PC-9 (cell line): Measurements from ENCODE around the gene SRGAP3. TPM values are rescaled to one million over a fixed set of nuclear protein-coding genes. Genes with fewer than 3 reads are reported as not detected.

Experiments
- BruUV-seq: library from RNA; stranded (reverse); fragments of 400-500 nt; replicated peaks from 2 replicates; lab custom pipeline; 2021; lab: Mats Ljungman, UMichigan
- CTCF ChIA-PET: fragments of 300-600 bp; sonication (Branson Sonifier 250); formaldehyde crosslinking; loops from one replicate; lab custom pipeline; 2022; ENCODE audit warnings: antibody characterized with exemption; lab: Charles Lee
- POLR2A ChIA-PET: fragments of 300-600 bp; sonication (Branson Sonifier 250); formaldehyde crosslinking; loops from one replicate; lab custom pipeline; 2022; ENCODE audit warnings: antibody characterized with exemption; ENCODE audit not compliant: unreplicated experiment; lab: Charles Lee
- DNase-seq, 2 experiments: peaks; one replicate each; pipeline versions ENCODE4 v3.0.0 to v3.0.0-alpha.2; 2015 to 2022; ENCODE audit warnings: mixed read lengths in 1 of 2
- H2AFZ ChIP-seq: fragments of 200-600 bp; sonication (generic); 2 replicates; pipeline ENCODE4 v1.8.1; 2017; ENCODE audit warnings: antibody characterized with exemption
- H3F3A ChIP-seq: fragments of 200-600 bp; sonication (generic); 2 replicates; pipeline ENCODE4 v1.8.1; 2017; ENCODE audit warnings: antibody characterized with exemption, mild to moderate bottlenecking, low read depth; ENCODE audit not compliant: insufficient read depth
- H3K27ac ChIP-seq: fragments of 200-600 bp; sonication (generic); 2 replicates; pipeline ENCODE4 v1.6.1; 2016; ENCODE audit warnings: mixed run types
- H3K27me3 ChIP-seq: fragments of 200-600 bp; sonication (generic); 2 replicates; pipeline ENCODE4 v1.6.1; 2016; ENCODE audit warnings: low read depth, mixed run types; ENCODE audit not compliant: insufficient read depth
- H3K36me3 ChIP-seq: fragments of 200-600 bp; sonication (generic); 2 replicates; pipeline ENCODE4 v1.6.1; 2016; ENCODE audit warnings: low read depth, mixed run types
- H3K4me1 ChIP-seq: fragments of 200-600 bp; sonication (generic); replicated peaks from 2 replicates; pipeline ENCODE4 v1.6.1; 2016; ENCODE audit warnings: mixed run types; ENCODE audit not compliant: insufficient read depth
- H3K4me2 ChIP-seq: fragments of 200-600 bp; sonication (generic); 2 replicates; pipeline ENCODE4 v1.6.1; 2017; ENCODE audit warnings: mixed run types
- H3K4me3 ChIP-seq: fragments of 200-600 bp; sonication (generic); 2 replicates; pipeline ENCODE4 v1.6.1; 2016; ENCODE audit warnings: mixed run types
- H3K79me2 ChIP-seq: fragments of 200-600 bp; sonication (generic); 2 replicates; pipeline ENCODE4 v1.6.1; 2017; ENCODE audit warnings: low read depth, mixed run types
- H3K9me2 ChIP-seq: fragments of 200-600 bp; sonication (generic); 2 replicates; pipeline ENCODE4 v1.8.1; 2017; ENCODE audit warnings: mild to moderate bottlenecking; ENCODE audit not compliant: insufficient read depth
- H3K9me3 ChIP-seq: fragments of 200-600 bp; sonication (generic); 2 replicates; pipeline ENCODE4 v1.8.1; 2016; ENCODE audit warnings: low read depth; ENCODE audit not compliant: insufficient read depth
- H4K20me1 ChIP-seq: fragments of 200-600 bp; sonication (generic); 2 replicates; pipeline ENCODE4 v1.8.1; 2017; ENCODE audit not compliant: insufficient read depth
- EZH2 ChIP-seq: fragments of 200-600 bp; sonication (generic); IDR thresholded peaks from 2 replicates; pipeline ENCODE4 v1.8.0; 2017; ENCODE audit warnings: antibody characterized with exemption, low read depth
- intact Hi-C: fragments of 100-400 bp; cut with micrococcal nuclease; formaldehyde crosslinking; loops from one replicate; pipeline ENCODE4 v1.10.0; 2022; ENCODE audit not compliant: unreplicated experiment
- total RNA-seq: library from RNA; stranded (reverse); gene quantifications from 2 replicates; pipeline ENCODE4 v1.2.3, GENCODE V29; 2021
- TF ChIP-seq, protein P1 (sequence below): fragments of 200-600 bp; sonication (generic); conservative IDR thresholded peaks from 2 replicates; pipeline ENCODE4 v1.6.1; 2017; ENCODE audit warnings: mixed run types, antibody characterized with exemption, mild to moderate bottlenecking, moderate library complexity

SRGAP3 gene
- total RNA-seq, 1 experiment from 2014 or later, result 17.5 TPM

DNA sequence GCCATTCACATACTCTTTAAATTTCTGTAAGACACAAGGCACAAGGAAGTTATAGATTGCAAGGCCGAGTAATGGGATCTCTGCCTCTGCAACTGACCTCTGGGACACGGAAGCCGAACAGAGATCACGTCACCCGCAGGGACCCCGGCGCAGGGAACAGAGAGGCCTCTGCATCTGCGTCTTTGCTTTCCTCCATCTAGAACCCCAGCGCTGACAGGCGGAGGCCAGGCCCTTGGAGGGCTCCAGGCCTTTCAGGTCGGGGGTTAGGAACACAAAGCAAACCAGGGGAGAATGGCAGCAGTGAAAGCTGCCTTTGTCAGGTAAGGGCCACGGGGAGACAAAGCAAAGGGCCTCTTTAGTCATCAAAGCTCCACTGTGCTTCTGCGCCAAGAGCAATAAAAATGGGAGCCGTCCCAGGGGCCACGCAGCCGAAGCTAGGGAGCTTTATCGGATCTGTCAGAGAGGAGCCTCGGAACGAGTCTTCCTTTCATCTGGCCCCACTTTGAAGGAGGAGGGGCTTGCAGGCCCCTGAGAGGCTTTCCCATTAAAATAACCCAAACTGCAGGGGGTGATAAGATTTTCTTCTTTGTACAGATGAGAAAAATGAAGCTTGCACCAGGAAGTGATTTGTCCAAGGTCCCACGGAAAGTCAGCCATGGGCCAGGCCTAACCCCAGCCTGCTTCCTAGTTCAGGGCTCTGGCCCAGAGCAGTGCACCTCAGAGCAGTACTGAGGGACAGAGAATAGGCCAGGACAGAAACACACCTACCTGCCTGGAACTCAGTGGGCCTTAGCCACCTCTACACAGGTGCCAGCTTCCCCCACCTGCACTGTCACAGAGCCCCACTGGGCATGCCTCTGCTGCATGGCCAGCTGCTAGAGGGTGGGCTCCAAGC lies 201.7 kb downstream of the SRGAP3 start:
- Histone ChIP-seq H3K36me3 (no peaks in the 10 kb centered on the region), H2AFZ (no peak overlapping the region), H3K4me3 (no peak overlapping the region), H3K27ac (no peak overlapping the region), H3K9me3 (no peaks in the 10 kb centered on the region), H3K4me1 (no peaks in the 10 kb centered on the region), H3K9me2 (no peaks in the 10 kb centered on the region), H4K20me1 (no peaks in the 10 kb centered on the region), H3K4me2 (no peak overlapping the region), H3K27me3 (no peaks in the 10 kb centered on the region), H3F3A (no peaks in the 10 kb centered on the region), H3K79me2 (no peaks in the 10 kb centered on the region)
- intact Hi-C loops, result no loop called here
- CTCF ChIA-PET, result no interaction called here
- no peak for TF ChIP-seq EZH2
- DNase-seq, result no peak
- POLR2A ChIA-PET, result no interaction called here
- no TSS peak for BruUV-seq

DNA sequence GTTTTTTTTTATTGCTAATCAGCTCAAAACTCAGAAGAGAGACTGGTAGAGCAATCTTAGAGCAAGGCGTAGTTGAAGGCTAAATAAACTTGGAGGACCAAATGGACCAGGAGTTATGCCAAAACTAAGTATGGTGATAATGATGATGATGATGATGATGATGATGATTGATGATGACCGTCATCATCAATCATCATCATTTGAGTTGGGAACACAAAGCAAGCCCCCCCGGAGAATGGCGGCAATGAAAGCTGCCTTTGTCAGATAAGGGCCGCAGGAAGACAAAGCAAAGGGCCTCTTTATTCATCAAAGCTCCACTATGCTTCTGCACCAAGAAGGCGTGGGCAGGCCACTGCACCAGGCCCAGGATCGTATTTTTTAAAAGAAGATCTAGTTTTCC lies 204.1 kb downstream of the SRGAP3 start:
- Histone ChIP-seq H3K9me3 (no peaks in the 10 kb centered on the region), H3K4me1 (no peaks in the 10 kb centered on the region), H3K27ac (no peak overlapping the region), H3K9me2 (no peaks in the 10 kb centered on the region), H2AFZ (no peak overlapping the region), H3K36me3 (no peaks in the 10 kb centered on the region), H3K79me2 (no peaks in the 10 kb centered on the region), H3F3A (no peaks in the 10 kb centered on the region), H3K27me3 (no peaks in the 10 kb centered on the region), H3K4me2 (no peak overlapping the region), H4K20me1 (no peaks in the 10 kb centered on the region), H3K4me3 (no peak overlapping the region)
- DNase-seq, result no peak
- CTCF ChIA-PET, result interaction anchor here (0.6 kb wide), 1 partner anchor 41 kb away, joined by 14 read pairs; no protein-coding TSS in a partner anchor
- POLR2A ChIA-PET, result interaction anchor here (0.6 kb wide), 2 partner anchors 204 to 375 kb away, joined by 3 to 4 read pairs; partner anchors contain the start of gene SRGAP3
- intact Hi-C loops, result no loop called here
- no peak for TF ChIP-seq EZH2
- TF ChIP-seq, protein P1, sequence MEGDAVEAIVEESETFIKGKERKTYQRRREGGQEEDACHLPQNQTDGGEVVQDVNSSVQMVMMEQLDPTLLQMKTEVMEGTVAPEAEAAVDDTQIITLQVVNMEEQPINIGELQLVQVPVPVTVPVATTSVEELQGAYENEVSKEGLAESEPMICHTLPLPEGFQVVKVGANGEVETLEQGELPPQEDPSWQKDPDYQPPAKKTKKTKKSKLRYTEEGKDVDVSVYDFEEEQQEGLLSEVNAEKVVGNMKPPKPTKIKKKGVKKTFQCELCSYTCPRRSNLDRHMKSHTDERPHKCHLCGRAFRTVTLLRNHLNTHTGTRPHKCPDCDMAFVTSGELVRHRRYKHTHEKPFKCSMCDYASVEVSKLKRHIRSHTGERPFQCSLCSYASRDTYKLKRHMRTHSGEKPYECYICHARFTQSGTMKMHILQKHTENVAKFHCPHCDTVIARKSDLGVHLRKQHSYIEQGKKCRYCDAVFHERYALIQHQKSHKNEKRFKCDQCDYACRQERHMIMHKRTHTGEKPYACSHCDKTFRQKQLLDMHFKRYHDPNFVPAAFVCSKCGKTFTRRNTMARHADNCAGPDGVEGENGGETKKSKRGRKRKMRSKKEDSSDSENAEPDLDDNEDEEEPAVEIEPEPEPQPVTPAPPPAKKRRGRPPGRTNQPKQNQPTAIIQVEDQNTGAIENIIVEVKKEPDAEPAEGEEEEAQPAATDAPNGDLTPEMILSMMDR, result no peak
- BruUV-seq, result no TSS peak

DNA sequence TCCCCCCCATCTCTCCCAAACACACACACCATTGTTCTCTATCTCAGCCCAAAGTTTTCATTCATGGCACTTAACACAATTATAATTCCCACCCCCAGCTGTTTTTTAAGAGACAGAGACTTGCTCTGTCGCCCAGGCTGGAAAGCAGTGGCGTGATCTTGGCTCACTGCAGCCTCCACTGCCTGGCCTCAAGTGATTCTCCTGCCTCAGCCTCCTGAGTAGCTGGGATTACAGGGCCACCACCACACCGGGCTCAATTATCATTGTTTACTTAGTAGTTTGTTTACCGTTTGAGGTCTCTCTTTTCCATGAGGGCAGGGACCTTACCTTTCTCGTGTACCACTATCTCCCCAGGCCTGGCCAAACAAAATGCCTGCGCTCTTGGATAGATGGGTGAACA lies 206.4 kb downstream of the SRGAP3 start:
- no peaks in the 10 kb centered on the region for H3K4me1 ChIP-seq
- ChIA-PET POLR2A (no interaction called here), CTCF (no interaction called here)
- no peaks in the 10 kb centered on the region for H3F3A ChIP-seq
- H3K27ac ChIP-seq, result no peak overlapping the region
- TF ChIP-seq, protein P1, result no peak
- no peak for TF ChIP-seq EZH2
- H4K20me1 ChIP-seq, result no peaks in the 10 kb centered on the region
- H3K36me3 ChIP-seq, result no peaks in the 10 kb centered on the region
- H3K9me2 ChIP-seq, result no peaks in the 10 kb centered on the region
- no peaks in the 10 kb centered on the region for H3K27me3 ChIP-seq
- H3K4me2 ChIP-seq, result no peak overlapping the region
- H3K79me2 ChIP-seq, result no peaks in the 10 kb centered on the region
- no peak overlapping the region for H2AFZ ChIP-seq
- intact Hi-C loops, result no loop called here
- DNase-seq, result no peak
- BruUV-seq, result no TSS peak
- H3K9me3 ChIP-seq, result no peaks in the 10 kb centered on the region
- H3K4me3 ChIP-seq, result no peak overlapping the region
